Measurements from ENCODE around the gene TBC1D4. TPM values are rescaled to one million over a fixed set of nuclear protein-coding genes. Genes with fewer than 3 reads are reported as not detected.

The TBC1D4 gene
- total RNA-seq, 1 donor from 2014 or later: 4.8 TPM

- no peak for TF ChIP-seq CTCF (IDR thresholded peaks at IDR 0.05; ENCODE audit: partially characterized antibody, unreplicated experiment)
- DNase-seq: no peak
- no peak overlapping the region for H3K27ac Mint-ChIP-seq (ENCODE audit: unreplicated experiment)
- peaks cover 4% of the 10 kb centered on the region for H3K4me1 Mint-ChIP-seq (ENCODE audit: low read depth, unreplicated experiment)
- H3K27me3 Mint-ChIP-seq (ENCODE audit: unreplicated experiment): no peaks in the 10 kb centered on the region
- H3K9me3 Mint-ChIP-seq (ENCODE audit: unreplicated experiment): peaks cover 2% of the 10 kb centered on the region
- no peaks in the 10 kb centered on the region for H3K36me3 Mint-ChIP-seq (ENCODE audit: unreplicated experiment)
- H3K4me3 Mint-ChIP-seq (ENCODE audit: unreplicated experiment): no peak overlapping the region
Observed at GRCh38 chr13:75514080-75514995, 32.4 kb upstream of the TBC1D4 start.

DNA sequence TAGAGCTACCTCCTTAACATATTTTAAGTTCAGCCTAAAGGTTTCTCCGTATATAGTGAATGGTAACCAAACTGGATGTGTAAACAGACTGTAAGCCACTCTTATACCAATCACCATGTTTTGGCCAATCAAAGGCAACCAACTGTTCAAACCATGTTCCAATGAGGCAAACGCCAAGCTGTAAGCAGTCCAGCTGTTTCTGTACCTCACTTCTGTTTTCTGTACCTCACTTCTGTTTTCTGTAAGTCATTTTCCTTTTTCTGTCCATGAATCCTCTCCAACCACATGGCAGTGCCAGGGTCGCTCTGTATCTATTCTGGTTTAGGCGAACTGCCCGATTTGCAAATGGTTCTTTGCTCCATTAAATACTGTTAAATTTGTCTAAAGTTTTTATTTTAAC, 31.3 kb upstream of the TBC1D4 start:
- H3K27ac Mint-ChIP-seq (ENCODE audit: unreplicated experiment): no peak overlapping the region
- no peak overlapping the region for H3K4me3 Mint-ChIP-seq (ENCODE audit: unreplicated experiment)
- no peak for DNase-seq
- TF ChIP-seq CTCF (IDR thresholded peaks at IDR 0.05; ENCODE audit: partially characterized antibody, unreplicated experiment): no peak
- H3K4me1 Mint-ChIP-seq (ENCODE audit: low read depth, unreplicated experiment): peaks cover 4% of the 10 kb centered on the region
- no peaks in the 10 kb centered on the region for H3K27me3 Mint-ChIP-seq (ENCODE audit: unreplicated experiment)
- H3K9me3 Mint-ChIP-seq (ENCODE audit: unreplicated experiment): peaks cover 2% of the 10 kb centered on the region
- H3K36me3 Mint-ChIP-seq (ENCODE audit: unreplicated experiment): no peaks in the 10 kb centered on the region

DNA sequence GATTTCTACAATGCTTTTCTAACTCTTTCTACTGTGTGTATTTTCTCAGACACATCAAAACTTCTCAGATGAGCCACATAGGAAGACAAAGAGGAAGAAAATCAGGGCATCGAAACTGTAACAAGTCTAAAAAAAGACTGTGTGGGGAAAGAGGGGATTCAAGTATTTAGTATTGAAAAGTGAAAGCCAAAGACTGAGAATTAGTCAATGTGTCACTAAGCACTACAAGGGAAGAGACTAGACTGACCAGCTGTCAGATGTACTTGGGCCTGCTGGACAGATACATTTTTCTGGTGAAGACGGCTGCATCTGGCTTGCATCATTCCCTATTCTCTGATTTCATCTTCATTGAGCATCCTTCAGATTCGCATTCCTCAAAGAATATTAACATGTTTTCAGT, 30.3 kb upstream of the TBC1D4 start:
- peaks cover 2% of the 10 kb centered on the region for H3K9me3 Mint-ChIP-seq (ENCODE audit: unreplicated experiment)
- no peak overlapping the region for H3K27ac Mint-ChIP-seq (ENCODE audit: unreplicated experiment)
- no peaks in the 10 kb centered on the region for H3K36me3 Mint-ChIP-seq (ENCODE audit: unreplicated experiment)
- peaks cover 4% of the 10 kb centered on the region for H3K4me1 Mint-ChIP-seq (ENCODE audit: low read depth, unreplicated experiment)
- no peaks in the 10 kb centered on the region for H3K27me3 Mint-ChIP-seq (ENCODE audit: unreplicated experiment)
- H3K4me3 Mint-ChIP-seq (ENCODE audit: unreplicated experiment): no peak overlapping the region
- TF ChIP-seq CTCF (IDR thresholded peaks at IDR 0.05; ENCODE audit: partially characterized antibody, unreplicated experiment): no peak
- DNase-seq: no peak

DNA sequence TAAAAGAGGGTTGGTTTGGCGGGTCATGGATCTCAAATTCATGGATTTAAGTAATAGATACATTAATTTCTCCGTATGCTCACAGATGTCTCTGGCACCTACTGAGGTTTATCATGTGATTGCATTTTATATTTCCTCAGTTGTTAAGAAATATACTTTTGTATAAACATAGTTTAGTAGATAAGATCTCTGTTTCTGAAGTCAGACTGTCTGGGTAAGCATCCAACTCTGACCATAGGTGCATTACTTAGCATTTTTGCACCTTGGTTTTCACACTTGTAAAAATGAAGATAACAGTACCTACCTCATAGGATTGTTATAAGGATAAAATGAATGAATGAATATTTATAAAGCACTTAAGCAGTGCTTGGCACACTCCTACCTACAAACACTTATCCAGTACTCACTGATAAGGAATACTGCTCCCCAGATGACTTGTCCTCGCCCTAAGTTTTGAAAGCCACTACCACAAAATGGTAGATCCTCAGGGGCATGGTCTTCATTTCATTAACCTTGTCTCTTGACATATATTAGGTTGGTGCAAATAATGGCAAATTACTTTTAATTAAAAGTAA, 29.2 kb upstream of the TBC1D4 start:
- Mint-ChIP-seq H3K27me3 (ENCODE audit: unreplicated experiment) (no peaks in the 10 kb centered on the region), H3K9me3 (ENCODE audit: unreplicated experiment) (peaks cover 2% of the 10 kb centered on the region), H3K36me3 (ENCODE audit: unreplicated experiment) (no peaks in the 10 kb centered on the region), H3K4me3 (ENCODE audit: unreplicated experiment) (no peak overlapping the region), H3K4me1 (ENCODE audit: low read depth, unreplicated experiment) (peaks cover 4% of the 10 kb centered on the region), H3K27ac (ENCODE audit: unreplicated experiment) (no peak overlapping the region)
- no peak for TF ChIP-seq CTCF (IDR thresholded peaks at IDR 0.05; ENCODE audit: partially characterized antibody, unreplicated experiment)
- DNase-seq: no peak

DNA sequence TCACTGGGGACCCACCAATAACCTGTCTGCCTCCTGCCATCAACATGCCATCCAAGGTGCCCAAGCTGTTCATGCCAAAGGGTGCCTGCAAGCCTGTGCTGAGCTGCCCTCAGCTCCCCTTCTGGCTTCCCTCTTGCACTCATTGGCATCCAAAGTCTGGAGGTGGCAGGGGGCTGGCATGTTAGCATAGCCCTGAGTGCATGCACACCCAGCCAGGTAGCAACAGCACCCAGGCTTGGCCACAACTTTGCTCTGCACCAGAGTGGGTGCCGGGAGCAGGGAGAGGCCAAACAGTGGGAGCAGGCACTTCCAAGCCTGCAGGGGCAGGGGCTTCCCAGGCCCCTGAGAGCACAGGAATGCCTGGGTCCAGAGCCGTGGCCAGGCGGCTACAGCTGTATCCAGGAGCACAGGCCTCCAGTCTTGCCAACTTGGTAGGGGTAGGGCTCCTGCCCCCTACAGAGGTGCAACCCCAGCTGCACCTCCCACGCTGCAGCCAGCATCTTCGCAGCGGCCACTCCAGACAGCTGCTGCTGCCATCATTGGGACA, 26.1 kb upstream of the TBC1D4 start:
- peaks cover 4% of the 10 kb centered on the region for H3K4me1 Mint-ChIP-seq (ENCODE audit: low read depth, unreplicated experiment)
- no peak overlapping the region for H3K27ac Mint-ChIP-seq (ENCODE audit: unreplicated experiment)
- H3K27me3 Mint-ChIP-seq (ENCODE audit: unreplicated experiment): no peaks in the 10 kb centered on the region
- no peaks in the 10 kb centered on the region for H3K36me3 Mint-ChIP-seq (ENCODE audit: unreplicated experiment)
- peaks cover 2% of the 10 kb centered on the region for H3K9me3 Mint-ChIP-seq (ENCODE audit: unreplicated experiment)
- TF ChIP-seq CTCF (IDR thresholded peaks at IDR 0.05; ENCODE audit: partially characterized antibody, unreplicated experiment): no peak
- no peak for DNase-seq
- H3K4me3 Mint-ChIP-seq (ENCODE audit: unreplicated experiment): no peak overlapping the region

Data from glutamatergic neuron (in vitro differentiated cells).